Liver (tissue), 9 donors: Measurements from ENCODE around the gene OSBP2. TPM values are rescaled to one million over a fixed set of nuclear protein-coding genes. Genes with fewer than 3 reads are reported as not detected.

Source experiments
- DNase-seq: peaks from one replicate; pipeline ENCODE4 v3.0.0-alpha.2; 2017; ENCODE audit warnings: low spot score
- H3K27ac ChIP-seq, 2 donors: one replicate each; pipeline ENCODE4 v1.7.0; 2013; ENCODE audit warnings: inconsistent platforms in 2 of 2, low read length in 2 of 2, control low read depth in 1 of 2, low read depth in 1 of 2, mild to moderate bottlenecking in 1 of 2
- H3K27me3 ChIP-seq, 4 donors: one replicate each; pipeline versions ENCODE4 v1.6.1 to v1.7.0; 2013; ENCODE audit warnings: low read length in 3 of 4, inconsistent platforms in 1 of 4, mild to moderate bottlenecking in 1 of 4, moderate library complexity in 1 of 4; ENCODE audit not compliant: control insufficient read depth in 4 of 4, insufficient read depth in 4 of 4
- H3K36me3 ChIP-seq, 4 donors: one replicate each; pipeline versions ENCODE4 v1.6.1 to v1.7.0; 2013; ENCODE audit warnings: low read length in 3 of 4, mild to moderate bottlenecking in 3 of 4, low read depth in 1 of 4, moderate library complexity in 1 of 4; ENCODE audit not compliant: control insufficient read depth in 4 of 4, insufficient read depth in 3 of 4
- H3K4me1 ChIP-seq, 4 donors: one replicate each; pipeline versions ENCODE4 v1.6.1 to v1.7.0; 2013; ENCODE audit warnings: low read length in 3 of 4, mild to moderate bottlenecking in 3 of 4, moderate library complexity in 1 of 4; ENCODE audit not compliant: control insufficient read depth in 4 of 4, insufficient read depth in 4 of 4
- H3K4me3 ChIP-seq, 3 donors: one replicate each; pipeline versions ENCODE4 v1.6.1 to v1.7.0; 2013; ENCODE audit warnings: low read length in 3 of 3, control low read depth in 1 of 3, low read depth in 1 of 3, mild to moderate bottlenecking in 1 of 3
- H3K9ac ChIP-seq, 2 donors: one replicate each; pipeline ENCODE4 v1.7.0; 2013; ENCODE audit warnings: low read length in 2 of 2, mild to moderate bottlenecking in 2 of 2, moderate library complexity in 2 of 2, control low read depth in 1 of 2, low read depth in 1 of 2
- H3K9me3 ChIP-seq, 4 donors: one replicate each; pipeline versions ENCODE4 v1.6.1 to v1.7.0; 2013; ENCODE audit warnings: low read length in 3 of 4; ENCODE audit not compliant: control insufficient read depth in 4 of 4
- EGR1 ChIP-seq, 2 donors: IDR thresholded peaks; 2 replicates each; pipeline ENCODE4 v1.6.1; 2016 to 2018; ENCODE audit warnings: antibody characterized with exemption in 2 of 2, low read depth in 2 of 2
- FOXA2 ChIP-seq: IDR thresholded peaks from 2 replicates; pipeline ENCODE4 v1.6.1; 2016; ENCODE audit warnings: antibody characterized with exemption
- GABPA ChIP-seq, 2 donors: IDR thresholded peaks in 1 of 2; conservative IDR thresholded peaks in 1 of 2; 2 replicates each; pipeline ENCODE4 v1.6.1; 2016; ENCODE audit warnings: antibody characterized with exemption in 2 of 2, mild to moderate bottlenecking in 1 of 2, moderate library complexity in 1 of 2
- HNF4A ChIP-seq, 2 donors: conservative IDR thresholded peaks; 2 replicates each; pipeline ENCODE4 v1.6.1; 2016; ENCODE audit warnings: antibody characterized with exemption in 2 of 2, mild to moderate bottlenecking in 2 of 2
- JUND ChIP-seq, 2 donors: IDR thresholded peaks; 2 replicates each; pipeline ENCODE4 v1.6.1; 2016; ENCODE audit warnings: antibody characterized with exemption in 2 of 2
- RAD21 ChIP-seq, 2 donors: IDR thresholded peaks; 2 replicates each; pipeline ENCODE4 v1.6.1; 2016; ENCODE audit warnings: antibody characterized with exemption in 2 of 2, mild to moderate bottlenecking in 2 of 2
- TAF1 ChIP-seq: conservative IDR thresholded peaks from 2 replicates; pipeline ENCODE4 v1.6.1; 2016; ENCODE audit warnings: antibody characterized with exemption, mild to moderate bottlenecking
- YY1 ChIP-seq: IDR thresholded peaks from 2 replicates; pipeline ENCODE4 v1.6.1; 2016; ENCODE audit warnings: antibody characterized with exemption, mild to moderate bottlenecking
- WGBS: extraction: QIAGEN DNeasy Blood & Tissue Kit; methylation state at CpG from one replicate; pipeline ENCODE4 v1.1.7; 2013; 5-methylcytosine and 5-hydroxymethylcytosine counted together
- polyA plus RNA-seq, 2 donors: library from polyadenylated mRNA; stranded (reverse) in 1 of 2; unstranded in 1 of 2; fragments of 200-250 nt in 1 of 2; fragments of >200 nt in 1 of 2; fragmentation: Nextera tagmentation in 1 of 2; extraction: Ambion mirVana in 1 of 2; gene quantifications; one replicate each; pipeline versions ENCODE4 v1.2.1 to v1.2.3, GENCODE V29; 2013 to 2015
- total RNA-seq, 2 donors: library from RNA; depleted of rRNA; stranded (reverse); fragments of >200 nt; gene quantifications; one replicate each; pipeline ENCODE4 v1.2.3, GENCODE V29; 2014
- TF ChIP-seq, protein P1 (sequence below): IDR thresholded peaks from 2 replicates; pipeline ENCODE4 v1.6.1; 2016; ENCODE audit warnings: antibody characterized with exemption
- TF ChIP-seq, protein P2 (sequence below): IDR thresholded peaks from 2 replicates; pipeline ENCODE4 v1.6.1; 2016; ENCODE audit warnings: antibody characterized with exemption, mild to moderate bottlenecking
- TF ChIP-seq, protein P3 (sequence below): fragments of 150-350 bp; IDR thresholded peaks from 2 replicates; pipeline ENCODE4 v1.5.1; 2017; ENCODE audit warnings: improper control_type of control experiment, low read depth, low read length; ENCODE audit not compliant: missing input control
- donor health status: healthy.
- donor health status: healthy.
- donor health status: healthy.
- donor health status: healthy.
- donor health status: healthy.

Gene OSBP2
- total and polyA plus RNA-seq, 4 donors, result 0.43 to 192 (median 0.86) TPM

- Histone ChIP-seq H3K36me3 (peaks cover 0 to 2% (median 0%) of the 10 kb centered on the region in 4 donors), H3K4me3 (no peak overlapping the region), H3K9ac (no peak overlapping the region), H3K4me1 (peaks cover 1 to 6% (median 5%) of the 10 kb centered on the region in 4 donors), H3K27ac (no peak overlapping the region), H3K9me3 (peaks cover 1 to 7% (median 2%) of the 10 kb centered on the region in 4 donors), H3K27me3 (no peaks in the 10 kb centered on the region)
- WGBS, result 84% methylated on average over 7 of the region's 7 CpGs
- no peak for TF ChIP-seq RAD21 (IDR thresholded peaks at IDR 0.05)
- TF ChIP-seq JUND (IDR thresholded peaks at IDR 0.05), result no peak
- no peak for TF ChIP-seq FOXA2
- no peak for TF ChIP-seq EGR1 (IDR thresholded peaks at IDR 0.05; ENCODE audit: low read depth in 2 of 2)
- TF ChIP-seq HNF4A (conservative IDR thresholded peaks at IDR 0.05), result no peak
- TF ChIP-seq GABPA (IDR thresholded peaks at IDR 0.05 in 1 of 2, conservative IDR thresholded peaks at IDR 0.05 in 1 of 2), result no peak
- TF ChIP-seq TAF1, result no peak
- TF ChIP-seq, protein P1, sequence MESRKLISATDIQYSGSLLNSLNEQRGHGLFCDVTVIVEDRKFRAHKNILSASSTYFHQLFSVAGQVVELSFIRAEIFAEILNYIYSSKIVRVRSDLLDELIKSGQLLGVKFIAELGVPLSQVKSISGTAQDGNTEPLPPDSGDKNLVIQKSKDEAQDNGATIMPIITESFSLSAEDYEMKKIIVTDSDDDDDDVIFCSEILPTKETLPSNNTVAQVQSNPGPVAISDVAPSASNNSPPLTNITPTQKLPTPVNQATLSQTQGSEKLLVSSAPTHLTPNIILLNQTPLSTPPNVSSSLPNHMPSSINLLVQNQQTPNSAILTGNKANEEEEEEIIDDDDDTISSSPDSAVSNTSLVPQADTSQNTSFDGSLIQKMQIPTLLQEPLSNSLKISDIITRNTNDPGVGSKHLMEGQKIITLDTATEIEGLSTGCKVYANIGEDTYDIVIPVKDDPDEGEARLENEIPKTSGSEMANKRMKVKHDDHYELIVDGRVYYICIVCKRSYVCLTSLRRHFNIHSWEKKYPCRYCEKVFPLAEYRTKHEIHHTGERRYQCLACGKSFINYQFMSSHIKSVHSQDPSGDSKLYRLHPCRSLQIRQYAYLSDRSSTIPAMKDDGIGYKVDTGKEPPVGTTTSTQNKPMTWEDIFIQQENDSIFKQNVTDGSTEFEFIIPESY, result no peak
- TF ChIP-seq, protein P2, sequence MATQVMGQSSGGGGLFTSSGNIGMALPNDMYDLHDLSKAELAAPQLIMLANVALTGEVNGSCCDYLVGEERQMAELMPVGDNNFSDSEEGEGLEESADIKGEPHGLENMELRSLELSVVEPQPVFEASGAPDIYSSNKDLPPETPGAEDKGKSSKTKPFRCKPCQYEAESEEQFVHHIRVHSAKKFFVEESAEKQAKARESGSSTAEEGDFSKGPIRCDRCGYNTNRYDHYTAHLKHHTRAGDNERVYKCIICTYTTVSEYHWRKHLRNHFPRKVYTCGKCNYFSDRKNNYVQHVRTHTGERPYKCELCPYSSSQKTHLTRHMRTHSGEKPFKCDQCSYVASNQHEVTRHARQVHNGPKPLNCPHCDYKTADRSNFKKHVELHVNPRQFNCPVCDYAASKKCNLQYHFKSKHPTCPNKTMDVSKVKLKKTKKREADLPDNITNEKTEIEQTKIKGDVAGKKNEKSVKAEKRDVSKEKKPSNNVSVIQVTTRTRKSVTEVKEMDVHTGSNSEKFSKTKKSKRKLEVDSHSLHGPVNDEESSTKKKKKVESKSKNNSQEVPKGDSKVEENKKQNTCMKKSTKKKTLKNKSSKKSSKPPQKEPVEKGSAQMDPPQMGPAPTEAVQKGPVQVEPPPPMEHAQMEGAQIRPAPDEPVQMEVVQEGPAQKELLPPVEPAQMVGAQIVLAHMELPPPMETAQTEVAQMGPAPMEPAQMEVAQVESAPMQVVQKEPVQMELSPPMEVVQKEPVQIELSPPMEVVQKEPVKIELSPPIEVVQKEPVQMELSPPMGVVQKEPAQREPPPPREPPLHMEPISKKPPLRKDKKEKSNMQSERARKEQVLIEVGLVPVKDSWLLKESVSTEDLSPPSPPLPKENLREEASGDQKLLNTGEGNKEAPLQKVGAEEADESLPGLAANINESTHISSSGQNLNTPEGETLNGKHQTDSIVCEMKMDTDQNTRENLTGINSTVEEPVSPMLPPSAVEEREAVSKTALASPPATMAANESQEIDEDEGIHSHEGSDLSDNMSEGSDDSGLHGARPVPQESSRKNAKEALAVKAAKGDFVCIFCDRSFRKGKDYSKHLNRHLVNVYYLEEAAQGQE, result no peak
- no peak for TF ChIP-seq YY1
- DNase-seq, result no peak
Observed at GRCh38 chr22:30919973-30920372, 225.3 kb downstream of the OSBP2 start.

DNA sequence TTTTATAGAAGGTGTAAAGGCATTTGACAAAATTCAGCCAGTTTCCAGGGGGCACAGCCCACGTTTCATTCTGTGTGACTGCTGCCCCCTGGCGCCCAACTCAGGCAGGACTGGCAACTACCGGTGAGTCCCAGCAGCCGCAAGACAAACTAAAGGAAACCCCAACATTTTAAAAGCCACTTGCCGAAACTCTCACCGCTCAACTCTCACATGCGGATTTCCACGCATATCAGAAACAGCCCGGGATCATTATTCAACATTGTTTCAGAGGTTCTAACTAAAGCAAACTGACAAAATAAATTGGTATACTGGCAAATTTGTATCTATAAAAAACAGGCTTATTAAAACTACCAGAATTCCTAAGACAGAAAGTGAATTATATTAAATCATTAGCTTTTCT lies 225.7 kb downstream of the OSBP2 start:
- no peak overlapping the region for H3K4me3 ChIP-seq
- no peaks in the 10 kb centered on the region for H3K27me3 ChIP-seq
- TF ChIP-seq JUND (IDR thresholded peaks at IDR 0.05) (no peak), RAD21 (IDR thresholded peaks at IDR 0.05) (peak; percentile 75 to 80)
- TF ChIP-seq, protein P3, sequence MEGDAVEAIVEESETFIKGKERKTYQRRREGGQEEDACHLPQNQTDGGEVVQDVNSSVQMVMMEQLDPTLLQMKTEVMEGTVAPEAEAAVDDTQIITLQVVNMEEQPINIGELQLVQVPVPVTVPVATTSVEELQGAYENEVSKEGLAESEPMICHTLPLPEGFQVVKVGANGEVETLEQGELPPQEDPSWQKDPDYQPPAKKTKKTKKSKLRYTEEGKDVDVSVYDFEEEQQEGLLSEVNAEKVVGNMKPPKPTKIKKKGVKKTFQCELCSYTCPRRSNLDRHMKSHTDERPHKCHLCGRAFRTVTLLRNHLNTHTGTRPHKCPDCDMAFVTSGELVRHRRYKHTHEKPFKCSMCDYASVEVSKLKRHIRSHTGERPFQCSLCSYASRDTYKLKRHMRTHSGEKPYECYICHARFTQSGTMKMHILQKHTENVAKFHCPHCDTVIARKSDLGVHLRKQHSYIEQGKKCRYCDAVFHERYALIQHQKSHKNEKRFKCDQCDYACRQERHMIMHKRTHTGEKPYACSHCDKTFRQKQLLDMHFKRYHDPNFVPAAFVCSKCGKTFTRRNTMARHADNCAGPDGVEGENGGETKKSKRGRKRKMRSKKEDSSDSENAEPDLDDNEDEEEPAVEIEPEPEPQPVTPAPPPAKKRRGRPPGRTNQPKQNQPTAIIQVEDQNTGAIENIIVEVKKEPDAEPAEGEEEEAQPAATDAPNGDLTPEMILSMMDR, result peak; percentile 90
- H3K27ac ChIP-seq, result no peak overlapping the region
- peaks cover 1 to 6% (median 5%) of the 10 kb centered on the region in 4 donors for H3K4me1 ChIP-seq
- peak; percentile 92 for DNase-seq
- H3K9ac ChIP-seq, result no peak overlapping the region
- H3K36me3 ChIP-seq, result peaks cover 0 to 6% (median 1%) of the 10 kb centered on the region in 4 donors
- peaks cover under 1 to 5% (median 2%) of the 10 kb centered on the region in 4 donors for H3K9me3 ChIP-seq
- under 1% methylated on average over 9 of the region's 9 CpGs for WGBS
